ENCODE data around the gene CUL1.

CUL1 gene

DNA sequence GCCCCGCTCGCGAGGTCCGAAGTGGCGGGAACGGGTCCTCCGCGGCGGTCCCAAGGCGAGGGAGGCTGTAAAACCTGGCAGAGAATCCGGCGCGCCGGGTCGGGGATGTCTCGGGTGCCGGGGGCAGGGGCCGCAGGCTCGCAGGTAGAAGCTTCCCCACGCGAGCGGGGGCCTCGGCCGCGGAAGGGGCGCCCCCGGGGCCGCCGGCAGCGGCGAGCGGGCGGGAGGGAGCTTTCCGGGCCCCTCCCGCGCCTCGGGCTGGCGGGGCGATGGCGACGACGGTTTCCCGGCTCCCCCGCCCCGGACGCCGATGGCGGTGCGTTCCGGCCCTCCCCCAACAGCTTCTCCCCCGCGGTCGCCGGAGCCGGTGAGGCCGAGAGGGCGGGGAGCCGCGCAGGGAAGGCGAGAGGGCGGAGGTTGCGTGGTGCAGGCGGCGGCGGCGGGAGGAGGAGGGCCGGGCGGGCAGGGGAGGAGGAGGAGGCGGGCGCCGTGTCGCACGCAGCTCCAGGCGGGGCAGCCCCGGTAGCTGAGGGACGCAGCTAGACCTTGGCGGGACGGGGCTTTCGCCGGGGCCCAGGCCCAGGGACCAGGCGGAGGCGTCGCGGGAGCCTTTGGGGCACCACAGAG is at the start of gene CUL1:
CUL1 (plus strand) TSS at position 507 of the 627 bp plus-strand sequence. CDS start 31,220 bp downstream, outside the sequence.
- no peaks in the 10 kb centered on the region for H3K9me3 Mint-ChIP-seq
- DNase-seq (ENCODE audit: low spot score in 2 of 2) (peak; percentile 65 to 87), ATAC-seq (peak; percentile 81)
- H3K36me3 Mint-ChIP-seq: peaks cover 34% of the 10 kb centered on the region
- peaks cover 60% of the 10 kb centered on the region for H3K4me1 Mint-ChIP-seq
- H3K4me3 Mint-ChIP-seq: peak within 1 kb of the TSS; percentile 77
- H3K27ac Mint-ChIP-seq: peak within 1 kb of the TSS; percentile 96

DNA sequence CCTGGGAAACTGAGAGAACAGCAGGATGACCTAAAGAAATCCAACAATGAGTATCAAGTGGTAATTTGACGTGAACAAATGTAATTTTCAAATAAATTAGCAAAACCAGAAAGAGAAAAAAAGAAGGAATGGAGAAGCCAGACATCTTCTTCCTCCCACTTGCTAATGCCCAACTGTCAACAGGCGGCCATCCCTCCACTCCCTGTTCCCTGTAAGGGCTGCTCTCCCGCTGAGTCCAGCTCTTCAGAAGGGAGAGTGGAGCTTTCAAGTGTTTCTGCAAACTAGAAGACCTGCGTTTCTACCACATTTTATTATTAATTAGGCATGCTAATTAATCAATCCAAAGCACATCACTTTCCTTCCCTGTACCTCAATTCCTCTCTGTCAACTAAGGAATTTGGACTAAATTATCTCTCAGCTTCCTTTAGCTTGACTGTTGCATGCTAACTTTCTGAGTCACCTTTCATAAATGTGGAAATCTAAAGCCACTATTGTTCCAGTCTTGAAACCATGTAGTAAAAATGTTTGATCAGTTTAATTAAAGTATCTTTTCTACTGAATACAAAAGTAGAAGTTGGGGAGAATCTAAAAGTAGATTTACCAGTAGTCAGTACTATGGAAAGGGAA is 48.4 kb upstream of the CUL1 start:
- H3K36me3 Mint-ChIP-seq: no peaks in the 10 kb centered on the region
- DNase-seq (ENCODE audit: low spot score in 2 of 2) (no peak), ATAC-seq (no peak)
- no peak overlapping the region for H3K4me3 Mint-ChIP-seq
- no peak overlapping the region for H3K27ac Mint-ChIP-seq
- no peaks in the 10 kb centered on the region for H3K9me3 Mint-ChIP-seq
- no peaks in the 10 kb centered on the region for H3K4me1 Mint-ChIP-seq

DNA sequence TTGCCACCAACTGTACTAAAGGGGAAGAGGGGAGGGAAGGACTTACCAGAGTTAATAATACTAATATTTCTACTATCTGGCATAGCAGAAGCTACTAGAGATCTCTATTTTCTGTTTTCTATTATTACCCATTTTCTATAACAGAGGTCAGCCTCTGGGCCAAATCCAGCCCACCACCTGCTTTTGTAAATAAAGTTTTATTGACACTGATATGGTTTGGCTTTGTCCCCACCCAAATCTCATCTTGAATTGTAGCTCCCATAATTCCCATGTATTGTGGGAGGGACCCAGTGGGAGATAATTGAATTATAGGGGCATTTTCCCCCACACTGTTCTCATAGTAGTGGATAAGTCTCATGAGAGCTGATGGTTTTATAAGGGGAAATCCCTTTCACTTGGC is 45.9 kb upstream of the CUL1 start:
- Mint-ChIP-seq H3K36me3 (no peaks in the 10 kb centered on the region), H3K4me3 (no peak overlapping the region), H3K9me3 (no peaks in the 10 kb centered on the region), H3K27ac (no peak overlapping the region), H3K4me1 (no peaks in the 10 kb centered on the region)
- no peak for DNase-seq (ENCODE audit: low spot score in 2 of 2)
- no peak for ATAC-seq

DNA sequence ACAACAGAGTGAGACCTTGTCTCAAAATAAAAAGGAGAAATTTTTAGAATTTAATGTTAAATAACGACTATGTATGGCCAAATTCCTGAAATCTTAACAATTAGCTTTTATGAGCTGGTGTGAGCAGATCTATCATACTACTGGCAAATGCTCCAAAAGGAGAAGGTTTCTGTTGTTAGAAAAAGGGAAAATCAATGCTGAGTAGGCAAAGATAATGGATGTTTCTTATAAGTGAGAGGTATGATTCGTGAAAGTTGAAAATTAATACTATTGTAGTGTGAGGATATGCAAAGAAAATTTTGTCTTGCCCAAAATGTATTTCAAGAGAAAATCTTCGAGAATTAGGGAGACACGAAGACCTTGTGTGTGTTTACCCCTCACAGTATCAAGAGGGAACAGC is 40.8 kb upstream of the CUL1 start:
- Mint-ChIP-seq H3K27ac (no peak overlapping the region), H3K4me3 (no peak overlapping the region), H3K4me1 (no peaks in the 10 kb centered on the region), H3K9me3 (no peaks in the 10 kb centered on the region), H3K36me3 (no peaks in the 10 kb centered on the region)
- DNase-seq (ENCODE audit: low spot score in 2 of 2) (no peak), ATAC-seq (no peak)

DNA sequence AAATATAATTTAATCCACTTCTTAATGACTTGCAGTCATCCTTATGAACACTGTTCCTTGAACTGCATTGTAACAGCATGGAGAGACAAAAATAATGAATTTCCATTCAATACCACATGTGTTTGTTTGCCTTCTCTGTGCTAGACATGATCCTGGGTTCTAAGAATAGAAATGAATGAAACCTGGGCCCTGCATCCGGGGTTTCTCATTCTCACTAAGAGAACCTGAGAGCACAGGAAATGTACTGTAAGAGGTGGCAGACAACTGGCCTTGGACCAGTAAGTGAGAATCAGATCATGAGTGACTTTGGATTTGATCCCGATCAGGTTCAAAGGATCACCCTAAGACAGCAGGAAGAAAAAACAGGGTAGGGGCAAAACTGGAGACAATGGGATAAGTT is 37.2 kb upstream of the CUL1 start:
- Mint-ChIP-seq H3K36me3 (no peaks in the 10 kb centered on the region), H3K9me3 (no peaks in the 10 kb centered on the region), H3K4me1 (no peaks in the 10 kb centered on the region), H3K27ac (no peak overlapping the region), H3K4me3 (no peak overlapping the region)
- DNase-seq (ENCODE audit: low spot score in 2 of 2) (peak in 1 of 2 donors; percentile 34), ATAC-seq (no peak)

DNA sequence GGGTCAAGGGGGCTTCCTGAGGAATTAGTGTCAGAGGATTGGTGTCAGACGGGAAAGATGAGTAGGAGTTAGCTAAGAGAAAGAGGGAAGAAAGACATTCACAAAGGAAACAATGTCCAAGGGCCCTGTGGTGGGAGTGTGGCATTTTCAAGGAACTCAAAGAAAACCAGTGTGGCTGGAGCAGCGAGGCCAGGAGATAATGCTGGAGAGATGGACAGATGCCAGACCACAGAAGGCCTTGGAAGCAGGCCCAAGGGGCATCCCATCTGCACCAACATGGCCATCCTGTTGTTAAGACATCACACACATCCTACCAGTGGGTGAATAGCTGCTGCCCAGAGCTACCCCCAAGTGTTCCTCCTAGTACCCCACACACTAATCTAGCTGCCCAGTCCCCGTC is 36.1 kb upstream of the CUL1 start:
- no peaks in the 10 kb centered on the region for H3K4me1 Mint-ChIP-seq

DNA sequence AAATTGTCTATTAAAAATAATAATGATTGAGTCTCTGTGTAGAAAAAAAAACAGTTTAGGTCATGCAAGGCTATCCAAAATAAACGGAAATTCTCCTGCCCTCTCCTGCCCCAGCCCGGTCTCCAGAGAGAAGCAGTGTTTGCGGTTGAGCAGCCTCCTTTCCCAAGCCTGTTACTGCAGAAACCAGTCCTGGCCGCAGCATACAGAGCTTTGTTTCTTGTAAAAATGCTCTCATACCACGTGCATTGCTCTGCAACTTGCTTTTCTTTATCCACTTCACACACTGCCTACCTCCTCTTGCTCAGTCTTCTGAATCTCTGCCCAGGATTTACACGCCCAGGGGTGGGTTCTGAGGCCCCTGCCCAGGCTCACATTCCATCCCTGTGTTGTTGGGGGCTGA is 34.4 kb upstream of the CUL1 start:
- ATAC-seq: no peak
- DNase-seq (ENCODE audit: low spot score in 2 of 2): no peak
- H3K9me3 Mint-ChIP-seq: no peaks in the 10 kb centered on the region
- no peak overlapping the region for H3K4me3 Mint-ChIP-seq
- H3K36me3 Mint-ChIP-seq: no peaks in the 10 kb centered on the region
- no peaks in the 10 kb centered on the region for H3K4me1 Mint-ChIP-seq
- no peak overlapping the region for H3K27ac Mint-ChIP-seq

More for the DNA sequence above, 36.1 kb upstream of the CUL1 start:
- H3K27ac Mint-ChIP-seq: no peak overlapping the region
- H3K36me3 Mint-ChIP-seq: no peaks in the 10 kb centered on the region
- H3K4me3 Mint-ChIP-seq: no peak overlapping the region
- no peak for ATAC-seq
- DNase-seq (ENCODE audit: low spot score in 2 of 2): no peak
- no peaks in the 10 kb centered on the region for H3K9me3 Mint-ChIP-seq

DNA sequence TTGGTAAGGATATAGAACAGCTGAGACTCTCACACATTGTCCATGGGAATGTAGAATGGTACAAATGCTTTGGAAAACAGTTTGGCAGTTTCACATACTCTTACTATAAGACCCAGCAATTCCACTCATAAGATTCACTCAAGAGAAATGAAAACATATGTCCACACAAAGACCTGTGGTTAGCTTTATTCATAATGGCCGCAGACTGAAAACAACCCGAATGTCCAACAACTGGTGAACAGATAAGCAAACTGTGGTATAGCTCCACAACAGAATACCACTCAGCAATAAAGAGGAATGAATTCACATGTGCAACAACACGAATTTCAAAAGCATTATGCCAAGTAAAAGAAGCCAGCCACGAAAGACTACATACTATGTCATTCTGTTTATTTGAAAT is 33.5 kb upstream of the CUL1 start:
- no peaks in the 10 kb centered on the region for H3K9me3 Mint-ChIP-seq
- DNase-seq (ENCODE audit: low spot score in 2 of 2): no peak
- H3K4me1 Mint-ChIP-seq: no peaks in the 10 kb centered on the region
- H3K4me3 Mint-ChIP-seq: no peak overlapping the region
- H3K36me3 Mint-ChIP-seq: no peaks in the 10 kb centered on the region
- ATAC-seq: no peak
- H3K27ac Mint-ChIP-seq: no peak overlapping the region

DNA sequence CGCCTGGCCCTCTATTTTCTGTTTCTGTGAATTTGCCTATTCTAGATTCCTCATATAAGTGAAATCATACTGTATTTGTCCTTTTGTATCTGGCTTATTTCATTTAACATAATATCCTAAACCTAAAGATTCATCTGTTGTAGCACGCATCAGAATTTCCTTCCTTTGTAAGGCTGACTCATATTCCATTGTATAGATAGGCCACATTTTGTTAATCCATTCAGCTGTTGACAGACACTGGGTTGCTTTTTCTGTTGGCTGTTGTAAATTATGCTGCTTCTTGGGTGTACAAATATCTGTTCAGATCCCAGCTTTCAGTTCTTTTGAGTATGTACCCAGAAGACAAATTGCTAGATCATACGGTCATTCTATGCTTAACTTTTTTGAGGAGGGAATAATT is 28.8 kb upstream of the CUL1 start:
- Mint-ChIP-seq H3K4me3 (no peak overlapping the region), H3K4me1 (no peaks in the 10 kb centered on the region), H3K36me3 (no peaks in the 10 kb centered on the region), H3K27ac (no peak overlapping the region), H3K9me3 (no peaks in the 10 kb centered on the region)
- ATAC-seq (no peak), DNase-seq (ENCODE audit: low spot score in 2 of 2) (no peak)

DNA sequence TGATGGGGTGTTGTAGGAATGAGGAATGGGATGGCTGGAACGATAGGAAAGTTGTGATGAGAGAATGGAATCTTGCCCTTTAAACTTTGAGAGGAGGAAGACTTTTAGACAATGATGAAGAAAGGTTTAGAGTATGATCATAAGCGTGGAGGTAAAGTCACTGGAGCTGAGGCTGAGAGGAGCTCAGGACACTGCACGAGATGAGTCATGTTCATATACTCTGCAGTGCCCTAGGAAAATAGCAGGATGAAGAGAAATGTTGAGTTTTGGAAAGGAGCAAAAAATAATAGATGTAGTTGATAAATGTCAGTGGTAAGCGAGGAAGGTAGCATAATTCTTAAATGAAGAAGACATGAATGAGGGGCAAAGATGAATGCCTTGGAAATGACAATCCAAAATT is 28.3 kb upstream of the CUL1 start:
- no peaks in the 10 kb centered on the region for H3K4me1 Mint-ChIP-seq
- no peaks in the 10 kb centered on the region for H3K9me3 Mint-ChIP-seq
- H3K4me3 Mint-ChIP-seq: no peak overlapping the region
- ATAC-seq (no peak), DNase-seq (ENCODE audit: low spot score in 2 of 2) (no peak)
- H3K36me3 Mint-ChIP-seq: no peaks in the 10 kb centered on the region
- H3K27ac Mint-ChIP-seq: no peak overlapping the region

DNA sequence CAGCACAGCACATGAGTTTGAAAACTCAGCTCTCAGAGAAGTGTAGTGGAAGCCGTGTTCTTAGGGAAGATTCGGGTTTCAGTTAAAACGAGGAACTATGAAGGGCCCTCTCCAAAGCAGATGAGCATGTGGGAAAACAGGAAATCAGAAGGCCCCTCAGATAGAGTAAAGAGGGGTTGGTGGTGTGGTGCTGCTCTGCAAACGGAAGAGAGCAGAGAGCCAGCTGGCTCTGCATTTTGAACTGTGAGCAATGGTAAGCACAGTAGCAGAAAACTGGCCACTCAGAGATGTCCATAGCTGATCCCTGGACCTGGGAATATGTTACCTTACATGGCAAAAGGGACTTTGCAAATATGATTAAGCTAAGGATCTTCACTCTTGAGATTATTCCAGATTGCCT is 27.9 kb upstream of the CUL1 start:
- no peak overlapping the region for H3K27ac Mint-ChIP-seq
- H3K9me3 Mint-ChIP-seq: no peaks in the 10 kb centered on the region
- no peaks in the 10 kb centered on the region for H3K36me3 Mint-ChIP-seq
- H3K4me3 Mint-ChIP-seq: no peak overlapping the region
- H3K4me1 Mint-ChIP-seq: no peaks in the 10 kb centered on the region
- ATAC-seq (no peak), DNase-seq (ENCODE audit: low spot score in 2 of 2) (no peak)

DNA sequence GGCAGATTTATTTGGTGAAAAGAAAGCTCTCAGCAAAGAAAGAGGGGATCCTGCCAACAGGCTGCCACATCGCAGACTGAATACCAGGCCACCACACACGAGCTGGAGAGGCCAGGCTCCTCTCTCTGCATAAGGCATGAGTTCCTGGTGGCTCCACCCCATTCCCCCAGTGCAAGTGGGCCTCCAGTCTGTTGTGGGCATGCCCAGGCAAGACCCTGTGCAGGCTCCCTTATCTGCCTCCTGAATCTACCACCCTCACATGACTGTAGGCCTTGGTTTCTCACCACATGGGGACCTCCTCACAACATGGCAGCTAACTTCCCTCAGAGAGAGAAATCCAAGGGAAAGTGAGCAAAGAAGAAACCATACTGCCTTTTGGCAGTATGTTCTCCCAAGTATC is 26.7 kb upstream of the CUL1 start:
- H3K27ac Mint-ChIP-seq: peak overlapping the region; percentile 21
- DNase-seq (ENCODE audit: low spot score in 2 of 2) (no peak), ATAC-seq (peak; percentile 34)
- H3K4me3 Mint-ChIP-seq: no peak overlapping the region
- no peaks in the 10 kb centered on the region for H3K9me3 Mint-ChIP-seq
- H3K4me1 Mint-ChIP-seq: no peaks in the 10 kb centered on the region
- H3K36me3 Mint-ChIP-seq: no peaks in the 10 kb centered on the region

DNA sequence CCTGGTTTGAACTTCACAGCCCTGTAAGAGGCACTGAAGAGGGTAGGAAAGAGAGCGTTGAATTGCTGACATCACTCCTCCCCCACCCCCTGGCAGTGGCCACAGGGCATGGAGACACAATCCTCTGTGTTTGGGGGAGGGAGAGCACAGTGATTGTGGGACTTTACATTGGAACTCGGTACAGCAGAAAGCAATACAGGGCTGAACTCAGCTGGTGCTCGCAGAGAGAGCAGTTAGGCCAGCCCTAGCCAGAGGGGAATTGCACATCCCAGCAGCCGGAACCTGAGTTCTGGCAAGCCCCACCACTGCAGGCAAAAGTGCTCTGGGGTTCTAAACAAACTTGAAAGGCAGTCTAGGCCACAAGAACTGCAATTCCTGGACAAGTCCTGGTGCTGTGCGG is 24.0 kb upstream of the CUL1 start:
- H3K27ac Mint-ChIP-seq: no peak overlapping the region
- H3K4me1 Mint-ChIP-seq: no peaks in the 10 kb centered on the region
- DNase-seq (ENCODE audit: low spot score in 2 of 2): no peak
- no peaks in the 10 kb centered on the region for H3K36me3 Mint-ChIP-seq
- no peaks in the 10 kb centered on the region for H3K9me3 Mint-ChIP-seq
- no peak for ATAC-seq
- H3K4me3 Mint-ChIP-seq: no peak overlapping the region

DNA sequence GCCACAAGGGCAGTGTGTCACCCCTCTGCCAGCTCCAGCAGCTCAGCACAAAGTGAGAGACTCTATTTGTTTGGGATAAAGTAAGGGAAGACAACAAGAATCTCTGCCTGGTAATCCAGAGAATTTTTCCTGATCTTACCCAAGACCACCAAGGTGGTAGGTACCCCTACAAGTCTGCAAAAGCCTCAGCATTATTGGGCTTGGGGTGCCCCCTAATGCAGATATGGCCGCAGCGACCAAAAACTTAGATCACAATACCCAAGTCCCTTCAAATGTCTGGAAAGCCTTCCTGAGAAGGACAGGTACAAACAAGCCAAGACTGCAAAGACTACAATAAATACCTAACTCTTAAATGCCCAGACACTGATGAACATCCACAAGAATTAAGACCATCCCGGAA is 22.4 kb upstream of the CUL1 start:
- ATAC-seq: no peak
- H3K27ac Mint-ChIP-seq: no peak overlapping the region
- H3K4me1 Mint-ChIP-seq: no peaks in the 10 kb centered on the region
- H3K36me3 Mint-ChIP-seq: no peaks in the 10 kb centered on the region
- H3K9me3 Mint-ChIP-seq: no peaks in the 10 kb centered on the region
- no peak overlapping the region for H3K4me3 Mint-ChIP-seq
- DNase-seq (ENCODE audit: low spot score in 2 of 2): no peak

DNA sequence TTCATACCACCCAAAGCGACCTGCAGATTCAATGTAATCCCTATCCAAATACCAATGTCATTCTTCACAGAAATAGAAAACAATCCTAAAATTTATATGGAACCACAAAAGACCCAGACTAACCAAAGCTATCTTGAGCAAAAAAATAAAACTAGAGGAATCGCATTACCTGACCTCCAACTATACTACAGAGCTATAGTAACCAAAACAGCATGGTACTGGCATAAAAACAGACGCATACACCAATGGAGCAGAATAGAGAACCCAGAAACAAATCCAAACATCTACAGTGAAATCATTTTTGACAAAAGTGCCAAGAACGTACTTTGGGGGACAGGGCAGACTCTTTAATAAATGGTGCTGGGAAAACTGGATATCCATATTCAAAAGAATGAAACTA is 16.9 kb upstream of the CUL1 start:
- peaks cover 10% of the 10 kb centered on the region for H3K4me1 Mint-ChIP-seq
- DNase-seq (ENCODE audit: low spot score in 2 of 2) (no peak), ATAC-seq (no peak)
- no peak overlapping the region for H3K27ac Mint-ChIP-seq
- peaks cover 4% of the 10 kb centered on the region for H3K9me3 Mint-ChIP-seq
- H3K4me3 Mint-ChIP-seq: no peak overlapping the region
- H3K36me3 Mint-ChIP-seq: no peaks in the 10 kb centered on the region

DNA sequence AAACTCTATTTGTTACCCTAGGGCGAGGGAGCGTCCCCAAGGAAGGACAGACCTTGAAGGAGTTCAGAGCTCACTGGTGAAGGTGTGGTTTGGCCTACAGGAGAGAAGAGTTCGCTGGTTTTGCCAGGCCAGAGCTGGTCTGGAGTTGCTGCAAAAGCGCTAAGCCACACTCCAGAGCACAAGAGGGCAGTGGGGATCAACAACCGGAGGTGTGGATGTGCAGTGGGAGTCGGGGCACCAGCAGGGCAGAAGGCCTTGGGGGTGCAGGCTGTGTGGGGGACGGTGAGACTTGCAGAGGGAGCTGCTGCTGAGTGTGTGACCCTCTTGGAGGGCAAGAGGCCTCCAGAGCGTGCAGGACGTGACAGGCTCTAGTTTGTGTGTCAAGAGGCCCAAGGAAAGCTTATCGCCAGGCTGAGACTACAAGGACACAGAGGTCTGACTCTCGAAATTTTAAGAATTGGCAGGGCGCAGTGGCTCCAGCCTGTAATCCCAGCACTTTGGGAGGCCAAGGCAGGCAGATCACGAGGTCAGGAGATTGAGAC is 14.3 kb upstream of the CUL1 start:
- peaks cover 4% of the 10 kb centered on the region for H3K9me3 Mint-ChIP-seq
- H3K4me3 Mint-ChIP-seq: no peak overlapping the region
- H3K4me1 Mint-ChIP-seq: peaks cover 13% of the 10 kb centered on the region
- no peaks in the 10 kb centered on the region for H3K36me3 Mint-ChIP-seq
- H3K27ac Mint-ChIP-seq: no peak overlapping the region
- DNase-seq (ENCODE audit: low spot score in 2 of 2) (no peak), ATAC-seq (no peak)

Data from stimulated activated effector memory CD8-positive, alpha-beta T cell treated with anti-CD3 and anti-CD28 coated beads, Interleukin-12 subunit alpha, Interleukin-12 subunit beta, amount 100 ng/mL, for 72 hours (primary cell).